ENCODE results near the gene FOXP4. TPM values are rescaled to one million over a fixed set of nuclear protein-coding genes. Genes with fewer than 3 reads are reported as not detected.
A peak's percentile ranks its signal among the peaks of the same experiment; 100 is the strongest.

FOXP4 gene
- total and polyA plus RNA-seq, 2 of the 13 experiments (the other 11 are each of a cell fraction or from before 2014, with no cell fraction given): 11.0 to 12.4 TPM

GRCh38 chr6:41538556-41539182 is 7.5 kb upstream of the FOXP4 start (continued):
- TF ChIP-seq ZNF687 (CRISPR knock-in tag; IDR thresholded peaks at IDR 0.05): 0 out of 2 replicates have a peak, but pooled peaks have one; percentile 11
- no peak for TF ChIP-seq MED13 (CRISPR knock-in tag; IDR thresholded peaks at IDR 0.05)
- peak; percentile 58 for TF ChIP-seq FOSL2 (CRISPR knock-in tag; IDR thresholded peaks at IDR 0.05)
- no peak for TF ChIP-seq RBFOX2 (IDR thresholded peaks at IDR 0.05; ENCODE audit: low read depth, low read length)
- TF ChIP-seq TARDBP (CRISPR knock-in tag; IDR thresholded peaks at IDR 0.05): peak; percentile 46; the same call in 1 of the 2 replicates
- TF ChIP-seq NFE2 (CRISPR knock-in tag; IDR thresholded peaks at IDR 0.05): no peak
- TF ChIP-seq, protein P1, sequence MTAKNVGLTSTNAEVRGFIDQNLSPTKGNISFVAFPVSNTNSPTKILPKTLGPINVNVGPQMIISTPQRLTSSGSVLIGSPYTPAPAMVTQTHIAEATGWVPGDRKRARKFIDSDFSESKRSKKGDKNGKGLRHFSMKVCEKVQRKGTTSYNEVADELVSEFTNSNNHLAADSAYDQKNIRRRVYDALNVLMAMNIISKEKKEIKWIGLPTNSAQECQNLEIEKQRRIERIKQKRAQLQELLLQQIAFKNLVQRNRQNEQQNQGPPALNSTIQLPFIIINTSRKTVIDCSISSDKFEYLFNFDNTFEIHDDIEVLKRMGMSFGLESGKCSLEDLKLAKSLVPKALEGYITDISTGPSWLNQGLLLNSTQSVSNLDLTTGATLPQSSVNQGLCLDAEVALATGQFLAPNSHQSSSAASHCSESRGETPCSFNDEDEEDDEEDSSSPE (CRISPR knock-in tag; IDR thresholded peaks at IDR 0.05): no peak
- no peak for TF ChIP-seq ZFP62 (CRISPR knock-in tag; IDR thresholded peaks at IDR 0.05)
- TF ChIP-seq FOXA3 (CRISPR knock-in tag; IDR thresholded peaks at IDR 0.05): peak; percentile 39; the same call in 1 of the 2 replicates
- TF ChIP-seq ZNF569 (CRISPR knock-in tag; IDR thresholded peaks at IDR 0.05; ENCODE audit: borderline replicate concordance): no peak
- peak; percentile 22 for TF ChIP-seq RBM22 (optimal IDR thresholded peaks at IDR 0.05; ENCODE audit: low read length)
- TF ChIP-seq CCAR2 (optimal IDR thresholded peaks at IDR 0.05; ENCODE audit: low read depth, low read length): no peak
- peak; percentile 49; the same call in 1 of the 2 replicates for TF ChIP-seq SALL1 (CRISPR knock-in tag; IDR thresholded peaks at IDR 0.05)
- TF ChIP-seq HNF4A (CRISPR knock-in tag; IDR thresholded peaks at IDR 0.05): 0 out of 2 replicates have a peak, but pooled peaks have one; percentile 21
- TF ChIP-seq ZNF264 (CRISPR knock-in tag; IDR thresholded peaks at IDR 0.05): no peak
- no peak for TF ChIP-seq ZNF20 (CRISPR knock-in tag; IDR thresholded peaks at IDR 0.05)
- TF ChIP-seq ZNF614 (CRISPR knock-in tag; IDR thresholded peaks at IDR 0.05; ENCODE audit: borderline replicate concordance): no peak
- TF ChIP-seq, protein P2, sequence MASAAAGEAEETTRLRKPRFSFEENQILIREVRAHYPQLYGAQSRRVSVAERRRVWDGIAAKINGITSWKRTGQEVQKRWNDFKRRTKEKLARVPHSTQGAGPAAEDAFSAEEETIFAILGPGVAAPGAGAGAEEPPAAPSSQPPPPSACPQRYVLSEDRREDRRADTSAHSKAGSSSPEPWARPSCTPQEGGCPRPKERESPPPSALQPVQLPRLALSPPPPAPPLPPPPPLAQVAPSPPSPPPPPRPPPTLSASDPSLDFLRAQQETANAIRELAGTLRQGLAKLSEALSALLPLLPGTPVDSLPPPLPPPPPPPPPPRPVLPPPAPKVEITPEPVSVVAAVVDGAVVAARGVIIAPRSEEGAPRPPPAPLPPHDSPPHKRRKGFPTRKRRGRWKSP (CRISPR knock-in tag; IDR thresholded peaks at IDR 0.05): no peak
- TF ChIP-seq MEIS2 (CRISPR knock-in tag; IDR thresholded peaks at IDR 0.05): no peak
- TF ChIP-seq, protein P3, sequence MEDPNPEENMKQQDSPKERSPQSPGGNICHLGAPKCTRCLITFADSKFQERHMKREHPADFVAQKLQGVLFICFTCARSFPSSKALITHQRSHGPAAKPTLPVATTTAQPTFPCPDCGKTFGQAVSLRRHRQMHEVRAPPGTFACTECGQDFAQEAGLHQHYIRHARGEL (CRISPR knock-in tag; IDR thresholded peaks at IDR 0.05): no peak
- TF ChIP-seq SCMH1 (CRISPR knock-in tag; IDR thresholded peaks at IDR 0.05; ENCODE audit: borderline replicate concordance): no peak
- TF ChIP-seq KMT2B (CRISPR knock-in tag; IDR thresholded peaks at IDR 0.05): no peak
- no peak for TF ChIP-seq ZZZ3 (CRISPR knock-in tag; IDR thresholded peaks at IDR 0.05; ENCODE audit: borderline replicate concordance)
- TF ChIP-seq HOXA5 (CRISPR knock-in tag; IDR thresholded peaks at IDR 0.05): no peak
- TF ChIP-seq SP4 (CRISPR knock-in tag; IDR thresholded peaks at IDR 0.05): no peak
- no peak for TF ChIP-seq ZNF382 (CRISPR knock-in tag; IDR thresholded peaks at IDR 0.05; ENCODE audit: borderline replicate concordance)

Measured in HepG2 (cell line).